GM06990 (cell line): Measurements from ENCODE around the gene LRRC17.
A peak's percentile ranks its signal among the peaks of the same experiment; 100 is the strongest.
"Not testable (repeated sequence)": the region's sequence is repeated elsewhere in the genome, so short reads cannot be mapped to it uniquely, and the experiment has no call there.

ENCODE experiments used
- DNase-seq: peaks from one replicate; pipeline ENCODE4 v3.0.0-alpha.2; 2011; ENCODE audit not compliant: insufficient read length; ENCODE audit errors: extremely low read depth
- H3K27me3 ChIP-seq: replicated peaks from 2 replicates; pipeline ENCODE4 v1.6.0; 2011; ENCODE audit warnings: low read length; ENCODE audit not compliant: control insufficient read depth, insufficient read depth
- H3K36me3 ChIP-seq: 2 replicates; pipeline ENCODE4 v1.5.1; 2011; ENCODE audit warnings: low read length; ENCODE audit not compliant: control insufficient read depth, insufficient read depth
- H3K4me3 ChIP-seq: replicated peaks from 2 replicates; pipeline ENCODE4 v1.5.1; 2011; ENCODE audit warnings: low read depth, mild to moderate bottlenecking, control low read depth, low read length
- TF ChIP-seq, protein P1 (sequence below): IDR thresholded peaks from 2 replicates; pipeline ENCODE4 v1.5.1; 2011; ENCODE audit warnings: low read length, control low read depth, mild to moderate bottlenecking, inconsistent platforms; ENCODE audit not compliant: insufficient read depth, poor library complexity, severe bottlenecking

The LRRC17 gene

DNA sequence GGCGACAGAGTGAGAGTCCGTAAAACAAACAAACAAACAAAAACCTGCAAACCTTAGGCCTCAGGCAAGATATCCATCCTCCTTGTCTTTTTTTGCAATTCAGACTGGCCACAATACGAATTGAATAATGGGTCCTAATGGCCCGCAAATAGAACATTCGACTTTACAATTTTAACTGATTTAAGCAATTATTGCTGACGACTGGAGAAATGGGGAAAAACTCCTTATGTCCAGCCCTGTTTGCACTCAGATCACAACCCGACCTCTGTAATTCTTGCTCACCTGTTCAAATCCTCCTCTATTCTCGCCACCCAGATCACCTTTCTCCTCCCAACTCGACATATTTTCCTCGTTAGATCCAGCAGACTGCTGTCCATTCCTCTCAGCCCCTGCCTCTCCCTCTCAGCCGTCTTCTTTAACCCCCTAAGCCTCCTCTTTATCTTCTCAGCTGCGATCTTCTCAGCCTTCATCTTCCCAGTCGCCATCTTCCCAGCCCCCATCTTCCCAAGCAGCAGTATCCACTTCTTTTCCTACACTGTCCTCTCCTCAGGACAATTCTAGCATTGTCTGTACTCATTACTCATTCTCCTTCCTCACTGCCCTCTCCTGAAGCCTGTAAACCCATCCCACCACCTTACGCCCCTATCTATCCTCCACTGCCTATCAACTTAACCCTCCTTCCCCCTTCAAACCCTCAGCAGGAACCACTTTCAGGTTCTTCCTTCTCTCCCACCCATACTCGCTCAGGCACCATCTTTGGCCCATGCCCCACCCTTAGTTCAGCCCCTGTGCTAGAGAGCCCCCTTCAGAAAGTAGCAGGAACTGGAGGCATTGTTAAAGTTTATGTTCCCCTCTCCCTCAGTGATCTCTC is 61.8 kb downstream of the LRRC17 start:
- DNase-seq, result no peak
- H3K4me3 ChIP-seq, result no peak overlapping the region
- H3K27me3 ChIP-seq, result no peaks in the 10 kb centered on the region
- TF ChIP-seq, protein P1, sequence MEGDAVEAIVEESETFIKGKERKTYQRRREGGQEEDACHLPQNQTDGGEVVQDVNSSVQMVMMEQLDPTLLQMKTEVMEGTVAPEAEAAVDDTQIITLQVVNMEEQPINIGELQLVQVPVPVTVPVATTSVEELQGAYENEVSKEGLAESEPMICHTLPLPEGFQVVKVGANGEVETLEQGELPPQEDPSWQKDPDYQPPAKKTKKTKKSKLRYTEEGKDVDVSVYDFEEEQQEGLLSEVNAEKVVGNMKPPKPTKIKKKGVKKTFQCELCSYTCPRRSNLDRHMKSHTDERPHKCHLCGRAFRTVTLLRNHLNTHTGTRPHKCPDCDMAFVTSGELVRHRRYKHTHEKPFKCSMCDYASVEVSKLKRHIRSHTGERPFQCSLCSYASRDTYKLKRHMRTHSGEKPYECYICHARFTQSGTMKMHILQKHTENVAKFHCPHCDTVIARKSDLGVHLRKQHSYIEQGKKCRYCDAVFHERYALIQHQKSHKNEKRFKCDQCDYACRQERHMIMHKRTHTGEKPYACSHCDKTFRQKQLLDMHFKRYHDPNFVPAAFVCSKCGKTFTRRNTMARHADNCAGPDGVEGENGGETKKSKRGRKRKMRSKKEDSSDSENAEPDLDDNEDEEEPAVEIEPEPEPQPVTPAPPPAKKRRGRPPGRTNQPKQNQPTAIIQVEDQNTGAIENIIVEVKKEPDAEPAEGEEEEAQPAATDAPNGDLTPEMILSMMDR, result peak; percentile 26
- H3K36me3 ChIP-seq, result no peaks in the 10 kb centered on the region

DNA sequence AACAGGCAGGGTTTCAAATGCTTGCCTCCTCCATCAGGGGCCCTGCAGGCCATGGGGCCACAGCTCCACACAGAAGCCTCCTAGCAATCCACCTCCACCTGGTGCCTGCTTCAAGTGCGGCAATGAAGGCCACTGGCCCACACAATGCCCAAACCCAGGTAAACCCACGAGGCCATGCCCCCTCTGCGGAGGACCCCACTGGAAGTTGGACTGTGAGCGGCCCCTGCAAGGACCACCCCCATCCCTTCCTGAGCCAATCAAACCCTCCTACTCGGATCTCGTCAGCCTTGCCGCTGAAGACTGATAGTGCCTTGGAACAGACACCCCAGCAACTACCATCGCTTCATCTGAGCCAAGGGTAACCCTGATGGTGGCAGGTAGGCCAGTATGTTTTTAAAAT is 63.1 kb downstream of the LRRC17 start:
- DNase-seq, result no peak
- no peaks in the 10 kb centered on the region for H3K36me3 ChIP-seq
- H3K27me3 ChIP-seq, result no peaks in the 10 kb centered on the region
- H3K4me3 ChIP-seq, result no peak overlapping the region
- TF ChIP-seq, protein P1, result no peak

DNA sequence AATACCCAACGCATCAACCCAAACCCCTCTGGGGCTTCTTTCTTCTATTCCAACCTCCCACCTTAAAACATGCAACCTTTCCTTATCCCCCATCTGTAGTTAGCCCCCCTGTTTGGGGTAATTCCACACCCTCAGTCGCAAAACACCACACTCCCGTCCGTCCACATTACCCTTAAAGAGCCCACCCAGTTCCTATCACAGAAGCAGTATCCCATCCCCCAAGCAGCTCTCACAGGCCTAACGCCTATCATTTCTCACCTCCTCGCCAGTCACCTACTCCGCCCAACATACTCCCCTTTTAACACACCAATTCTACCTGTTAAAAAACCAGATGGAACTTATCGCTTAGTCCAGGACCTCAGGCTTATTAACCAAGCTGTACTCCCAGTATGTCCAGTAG is 63.7 kb downstream of the LRRC17 start:
- TF ChIP-seq, protein P1, result no peak
- no peak for DNase-seq
- H3K4me3 ChIP-seq, result no peak overlapping the region
- H3K27me3 ChIP-seq, result no peaks in the 10 kb centered on the region
- no peaks in the 10 kb centered on the region for H3K36me3 ChIP-seq

DNA sequence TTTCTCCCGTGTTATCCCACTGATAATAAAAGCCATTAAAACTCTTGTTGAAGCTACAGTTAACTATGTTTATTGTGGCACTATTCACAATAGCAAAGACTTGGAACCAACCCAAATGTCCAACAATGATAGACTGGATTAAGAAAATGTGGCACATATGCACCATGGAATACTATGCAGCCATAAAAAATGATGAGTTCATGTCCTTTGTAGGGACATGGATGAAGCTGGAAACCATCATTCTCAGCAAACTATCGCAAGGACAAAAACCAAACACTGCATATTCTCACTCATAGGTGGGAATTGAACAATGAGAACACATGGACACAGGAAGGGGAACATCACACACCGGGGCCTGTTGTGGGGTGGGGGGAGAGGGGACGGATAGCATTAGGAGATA is 64.8 kb downstream of the LRRC17 start:
- H3K4me3 ChIP-seq, DNase-seq, H3K27me3 ChIP-seq, H3K36me3 ChIP-seq: not testable (repeated sequence)

DNA sequence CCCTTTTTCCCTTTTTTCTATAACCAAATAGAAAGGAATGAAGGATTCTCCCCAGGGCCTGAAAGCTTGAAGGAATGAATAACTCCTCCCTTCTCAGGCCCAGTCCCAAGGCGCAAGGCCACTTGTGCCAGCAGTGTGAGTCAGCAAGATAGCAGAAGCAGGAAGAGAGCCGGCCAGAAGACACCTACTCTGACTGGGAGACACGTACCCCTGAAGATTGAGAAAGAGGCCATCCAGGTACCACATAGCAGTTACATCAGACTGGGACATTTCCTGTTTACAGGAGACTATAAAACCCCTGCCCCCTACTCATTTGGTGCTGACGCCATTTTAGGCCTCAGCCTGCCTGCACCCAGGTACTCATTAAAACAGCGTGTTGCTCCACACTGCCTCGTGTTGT is 65.5 kb downstream of the LRRC17 start:
- no peaks in the 10 kb centered on the region for H3K36me3 ChIP-seq
- TF ChIP-seq, protein P1, result no peak
- H3K4me3 ChIP-seq, result no peak overlapping the region
- no peaks in the 10 kb centered on the region for H3K27me3 ChIP-seq
- no peak for DNase-seq

DNA sequence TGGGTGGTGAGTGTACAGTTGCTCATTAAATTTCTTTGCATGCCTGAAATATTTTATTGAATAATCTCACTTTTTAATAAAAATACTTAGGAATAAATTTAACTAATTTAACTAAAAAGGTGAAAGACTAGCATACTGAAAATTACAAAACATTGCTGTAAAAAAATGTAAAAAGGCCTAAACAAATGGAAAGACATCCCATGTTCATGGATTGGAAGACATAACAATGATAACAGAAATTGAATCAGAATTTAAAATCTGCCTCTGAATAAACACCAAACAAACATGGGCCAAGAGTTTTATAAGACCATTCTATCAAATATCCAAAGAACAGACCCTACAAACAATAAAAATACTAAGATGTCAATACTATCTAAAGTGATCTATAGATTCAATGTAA is 66.9 kb downstream of the LRRC17 start:
- Histone ChIP-seq H3K36me3 (no peaks in the 10 kb centered on the region), H3K27me3 (no peaks in the 10 kb centered on the region), H3K4me3 (no peak overlapping the region)
- DNase-seq, result no peak
- TF ChIP-seq, protein P1, result no peak
